ENCODE measurements around the gene SNX25. TPM values are rescaled to one million over a fixed set of nuclear protein-coding genes. Genes with fewer than 3 reads are reported as not detected.

SNX25 gene
- polyA plus RNA-seq, 1 of the 3 experiments (the other 2 are of a cell fraction), result 8.5 TPM

DNA sequence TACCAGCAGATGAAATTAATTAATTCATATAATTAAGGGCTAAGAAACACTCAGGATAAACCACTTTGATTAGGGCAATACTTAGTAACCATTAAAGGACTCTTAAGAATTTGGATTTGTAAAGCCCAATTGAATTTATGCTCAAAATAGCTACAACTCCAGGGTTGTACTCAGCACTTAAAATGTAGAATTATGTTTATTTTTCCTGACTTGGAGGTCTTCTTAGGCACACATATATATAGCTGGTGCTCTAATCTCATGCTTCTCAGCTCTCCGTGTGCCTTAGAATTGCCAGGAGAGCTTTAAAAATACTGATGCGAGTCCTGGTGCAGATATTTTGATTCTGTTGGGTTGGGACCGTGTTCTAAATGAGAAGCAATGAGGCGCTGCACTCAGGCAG is 77.6 kb downstream of the SNX25 start:
- no peak overlapping the region for H2AFZ ChIP-seq (ENCODE audit: low read depth)
- WGBS (ENCODE audit: low lambda C conversion rate), result 95% methylated on average over 4 of the region's 4 CpGs
- POLR2A ChIA-PET, result no interaction called here
- H3K9me3 ChIP-seq, result no peaks in the 10 kb centered on the region
- H3F3A ChIP-seq (replicated peaks; ENCODE audit: insufficient read depth), result peaks cover 19% of the 10 kb centered on the region
- peaks cover 22 to 39% of the 10 kb centered on the region in 2 experiments for H3K36me3 ChIP-seq (replicated peaks in 1 of 2; ENCODE audit: control insufficient read depth in 1 of 2, insufficient read depth in 2 of 2, low read length in 1 of 2)
- H3K27ac ChIP-seq (ENCODE audit: low read depth in 2 of 2, low read length in 1 of 2), result no peak overlapping the region
- H4K20me1 ChIP-seq (ENCODE audit: insufficient read depth), result no peaks in the 10 kb centered on the region
- no peak for TF ChIP-seq EZH2phosphoT487 (IDR thresholded peaks at IDR 0.05; ENCODE audit: borderline replicate concordance, low read depth)
- no peak for TF ChIP-seq RAD21 (IDR thresholded peaks at IDR 0.05; ENCODE audit: low read length)
- TF ChIP-seq SMC3 (IDR thresholded peaks at IDR 0.05; ENCODE audit: low read depth, low read length), result no peak
- no peak for TF ChIP-seq MEF2A (IDR thresholded peaks at IDR 0.05; ENCODE audit: borderline replicate concordance, low read depth)
- no peak for TF ChIP-seq FOXJ3 (CRISPR knock-in tag; IDR thresholded peaks at IDR 0.05)
- TF ChIP-seq, protein P1, sequence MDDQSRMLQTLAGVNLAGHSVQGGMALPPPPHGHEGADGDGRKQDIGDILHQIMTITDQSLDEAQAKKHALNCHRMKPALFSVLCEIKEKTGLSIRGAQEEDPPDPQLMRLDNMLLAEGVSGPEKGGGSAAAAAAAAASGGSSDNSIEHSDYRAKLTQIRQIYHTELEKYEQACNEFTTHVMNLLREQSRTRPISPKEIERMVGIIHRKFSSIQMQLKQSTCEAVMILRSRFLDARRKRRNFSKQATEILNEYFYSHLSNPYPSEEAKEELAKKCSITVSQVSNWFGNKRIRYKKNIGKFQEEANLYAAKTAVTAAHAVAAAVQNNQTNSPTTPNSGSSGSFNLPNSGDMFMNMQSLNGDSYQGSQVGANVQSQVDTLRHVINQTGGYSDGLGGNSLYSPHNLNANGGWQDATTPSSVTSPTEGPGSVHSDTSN (IDR thresholded peaks at IDR 0.05), result no peak
- TF ChIP-seq, protein P2, sequence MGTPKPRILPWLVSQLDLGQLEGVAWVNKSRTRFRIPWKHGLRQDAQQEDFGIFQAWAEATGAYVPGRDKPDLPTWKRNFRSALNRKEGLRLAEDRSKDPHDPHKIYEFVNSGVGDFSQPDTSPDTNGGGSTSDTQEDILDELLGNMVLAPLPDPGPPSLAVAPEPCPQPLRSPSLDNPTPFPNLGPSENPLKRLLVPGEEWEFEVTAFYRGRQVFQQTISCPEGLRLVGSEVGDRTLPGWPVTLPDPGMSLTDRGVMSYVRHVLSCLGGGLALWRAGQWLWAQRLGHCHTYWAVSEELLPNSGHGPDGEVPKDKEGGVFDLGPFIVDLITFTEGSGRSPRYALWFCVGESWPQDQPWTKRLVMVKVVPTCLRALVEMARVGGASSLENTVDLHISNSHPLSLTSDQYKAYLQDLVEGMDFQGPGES (IDR thresholded peaks at IDR 0.05; ENCODE audit: low read depth, low read length), result no peak
- TF ChIP-seq POLR2AphosphoS5 (IDR thresholded peaks at IDR 0.05; ENCODE audit: low read depth, low read length), result no peak
- TF ChIP-seq FOXM1 (IDR thresholded peaks at IDR 0.05; ENCODE audit: low read depth), result no peak
- no peak for TF ChIP-seq FOSL2 (IDR thresholded peaks at IDR 0.05; ENCODE audit: borderline replicate concordance, low read depth)
- TF ChIP-seq NFIC (IDR thresholded peaks at IDR 0.05; ENCODE audit: borderline replicate concordance), result no peak
- TF ChIP-seq MXI1 (IDR thresholded peaks at IDR 0.05; ENCODE audit: low read depth, low read length), result no peak
- no peaks in the 10 kb centered on the region for H3K27me3 ChIP-seq (ENCODE audit: insufficient read depth)
- H3K4me1 ChIP-seq (ENCODE audit: control insufficient read depth in 1 of 2, insufficient read depth in 2 of 2, low read depth in 1 of 2, low read length in 1 of 2), result peaks cover 3 to 21% of the 10 kb centered on the region in 2 experiments; a peak in 2 of 4 replicates
- H3K79me2 ChIP-seq (ENCODE audit: insufficient read depth), result peaks cover 11% of the 10 kb centered on the region; the same call in 1 of the 2 replicates
- no peak for DNase-seq
- CTCF ChIA-PET, result interaction anchor here (0.9 to 1.7 kb wide), 3 partner anchors 17 to 311 kb away, joined by 3 to 4 read pairs (median 3); partner anchors contain the start of gene SNX25
- no peak overlapping the region for H3K9ac ChIP-seq
- no peaks in the 10 kb centered on the region for H3K9me2 ChIP-seq
- H3K4me3 ChIP-seq (ENCODE audit: low read depth in 2 of 2, low read length in 1 of 2), result no peak overlapping the region
- no peak overlapping the region for H3K4me2 ChIP-seq

DNA sequence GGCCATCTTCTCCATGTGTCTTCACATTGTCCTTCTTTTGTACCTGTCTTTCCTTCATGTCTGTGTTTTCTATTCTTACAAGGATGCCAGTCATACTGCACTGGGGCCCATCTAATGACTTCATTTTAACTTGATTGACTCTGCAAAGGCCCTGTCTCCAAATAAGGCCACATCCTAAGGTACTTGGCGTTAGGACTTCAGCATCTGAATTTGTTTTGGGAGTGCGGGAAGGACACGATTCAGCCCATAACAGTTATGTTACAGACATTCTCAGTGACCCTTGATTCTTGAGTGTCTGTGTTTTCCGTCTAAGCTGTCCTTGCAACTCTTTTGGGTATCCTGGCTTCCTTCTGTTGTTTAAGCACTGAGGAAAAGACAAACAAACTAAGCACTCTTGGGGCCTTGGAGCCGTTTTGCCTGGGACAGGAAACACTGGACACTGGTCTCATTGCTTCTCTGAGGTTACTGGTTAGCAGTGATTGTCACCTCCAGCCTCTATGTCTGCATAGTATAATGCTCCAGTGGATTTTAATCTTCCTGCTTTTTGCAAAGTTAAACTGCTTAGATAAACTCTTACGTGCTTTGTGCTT is 80.7 kb downstream of the SNX25 start:
- H3K9me2 ChIP-seq, result no peaks in the 10 kb centered on the region
- no peak overlapping the region for H3K27ac ChIP-seq (ENCODE audit: low read depth in 2 of 2, low read length in 1 of 2)
- ChIA-PET CTCF (no interaction called here), POLR2A (no interaction called here)
- over 99% methylated on average over 6 of the region's 6 CpGs for WGBS (ENCODE audit: low lambda C conversion rate)
- H3K9ac ChIP-seq, result no peak overlapping the region
- H3F3A ChIP-seq (replicated peaks; ENCODE audit: insufficient read depth), result peaks cover 5% of the 10 kb centered on the region
- no peaks in the 10 kb centered on the region for H3K9me3 ChIP-seq
- no peak overlapping the region for H3K4me3 ChIP-seq (ENCODE audit: low read depth in 2 of 2, low read length in 1 of 2)
- no peak for DNase-seq
- no peaks in the 10 kb centered on the region for H4K20me1 ChIP-seq (ENCODE audit: insufficient read depth)
- peaks cover 11% of the 10 kb centered on the region; the same call in 1 of the 2 replicates for H3K79me2 ChIP-seq (ENCODE audit: insufficient read depth)
- H3K27me3 ChIP-seq (ENCODE audit: insufficient read depth), result no peaks in the 10 kb centered on the region
- H3K36me3 ChIP-seq (replicated peaks in 1 of 2; ENCODE audit: control insufficient read depth in 1 of 2, insufficient read depth in 2 of 2, low read length in 1 of 2), result peaks cover 36 to 66% of the 10 kb centered on the region in 2 experiments
- H3K4me1 ChIP-seq (ENCODE audit: control insufficient read depth in 1 of 2, insufficient read depth in 2 of 2, low read depth in 1 of 2, low read length in 1 of 2), result peaks cover 0 to 3% of the 10 kb centered on the region in 2 experiments; a peak in 1 of 4 replicates
- H2AFZ ChIP-seq (ENCODE audit: low read depth), result no peak overlapping the region
- no peak for TF ChIP-seq GATA2 (CRISPR knock-in tag; IDR thresholded peaks at IDR 0.05)
- TF ChIP-seq SMC3 (IDR thresholded peaks at IDR 0.05; ENCODE audit: low read depth, low read length), result no peak
- TF ChIP-seq, protein P3, sequence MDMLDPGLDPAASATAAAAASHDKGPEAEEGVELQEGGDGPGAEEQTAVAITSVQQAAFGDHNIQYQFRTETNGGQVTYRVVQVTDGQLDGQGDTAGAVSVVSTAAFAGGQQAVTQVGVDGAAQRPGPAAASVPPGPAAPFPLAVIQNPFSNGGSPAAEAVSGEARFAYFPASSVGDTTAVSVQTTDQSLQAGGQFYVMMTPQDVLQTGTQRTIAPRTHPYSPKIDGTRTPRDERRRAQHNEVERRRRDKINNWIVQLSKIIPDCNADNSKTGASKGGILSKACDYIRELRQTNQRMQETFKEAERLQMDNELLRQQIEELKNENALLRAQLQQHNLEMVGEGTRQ (IDR thresholded peaks at IDR 0.05; ENCODE audit: borderline replicate concordance, low read depth, low read length), result no peak
- H3K4me2 ChIP-seq, result no peak overlapping the region
